ENCODE data around the gene FGG.

- TF ChIP-seq, protein P1, sequence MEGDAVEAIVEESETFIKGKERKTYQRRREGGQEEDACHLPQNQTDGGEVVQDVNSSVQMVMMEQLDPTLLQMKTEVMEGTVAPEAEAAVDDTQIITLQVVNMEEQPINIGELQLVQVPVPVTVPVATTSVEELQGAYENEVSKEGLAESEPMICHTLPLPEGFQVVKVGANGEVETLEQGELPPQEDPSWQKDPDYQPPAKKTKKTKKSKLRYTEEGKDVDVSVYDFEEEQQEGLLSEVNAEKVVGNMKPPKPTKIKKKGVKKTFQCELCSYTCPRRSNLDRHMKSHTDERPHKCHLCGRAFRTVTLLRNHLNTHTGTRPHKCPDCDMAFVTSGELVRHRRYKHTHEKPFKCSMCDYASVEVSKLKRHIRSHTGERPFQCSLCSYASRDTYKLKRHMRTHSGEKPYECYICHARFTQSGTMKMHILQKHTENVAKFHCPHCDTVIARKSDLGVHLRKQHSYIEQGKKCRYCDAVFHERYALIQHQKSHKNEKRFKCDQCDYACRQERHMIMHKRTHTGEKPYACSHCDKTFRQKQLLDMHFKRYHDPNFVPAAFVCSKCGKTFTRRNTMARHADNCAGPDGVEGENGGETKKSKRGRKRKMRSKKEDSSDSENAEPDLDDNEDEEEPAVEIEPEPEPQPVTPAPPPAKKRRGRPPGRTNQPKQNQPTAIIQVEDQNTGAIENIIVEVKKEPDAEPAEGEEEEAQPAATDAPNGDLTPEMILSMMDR (conservative IDR thresholded peaks at IDR 0.05), result no peak
- no peak for TF ChIP-seq ZFX (IDR thresholded peaks at IDR 0.05)
Measured at GRCh38 chr4:154588198-154588597, 24.3 kb downstream of the FGG start.

Measured in C4-2B (cell line).